RWPE2 (cell line): ENCODE data around the gene UBR4.
"Not testable (repeated sequence)": the region's sequence is repeated elsewhere in the genome, so short reads cannot be mapped to it uniquely, and the experiment has no call there.

ENCODE experiments used
- ATAC-seq: fragments of 200-7000 bp; cut with Tn5 transposase; 3 replicates; pipeline ENCODE4 v1.9.1; 2021; ENCODE audit warnings: low read depth
- DNase-seq: peaks from one replicate; pipeline ENCODE4 v3.0.0-alpha.2; 2020; ENCODE audit warnings: low spot score
- H3K27ac ChIP-seq: fragments of 450-650 bp; 2 replicates; pipeline ENCODE4 v1.5.1; 2017; ENCODE audit warnings: mild to moderate bottlenecking; ENCODE audit not compliant: poor library complexity, severe bottlenecking
- H3K27me3 ChIP-seq: fragments of 250-450 bp; sonication (Bioruptor Pico); 2 replicates; pipeline ENCODE4 v1.5.1; 2021; ENCODE audit warnings: mild to moderate bottlenecking, moderate library complexity; ENCODE audit not compliant: insufficient read depth, poor library complexity, severe bottlenecking
- H3K36me3 ChIP-seq: fragments of 250-450 bp; sonication (Bioruptor Pico); 2 replicates; pipeline ENCODE4 v1.5.1; 2020; ENCODE audit warnings: low read depth, mild to moderate bottlenecking, moderate library complexity
- H3K4me1 ChIP-seq: fragments of 250-450 bp; sonication (Bioruptor Pico); 2 replicates; pipeline ENCODE4 v1.5.1; 2021; ENCODE audit warnings: mild to moderate bottlenecking, moderate library complexity; ENCODE audit not compliant: insufficient read depth, poor library complexity, severe bottlenecking
- H3K4me3 ChIP-seq: fragments of 250-450 bp; sonication (Bioruptor Pico); 2 replicates; pipeline ENCODE4 v1.5.1; 2021; ENCODE audit warnings: mild to moderate bottlenecking, moderate library complexity; ENCODE audit not compliant: severe bottlenecking
- H3K9me3 ChIP-seq: fragments of 250-450 bp; sonication (Bioruptor Pico); 2 replicates; pipeline ENCODE4 v1.5.1; 2021; ENCODE audit warnings: mild to moderate bottlenecking, moderate library complexity; ENCODE audit not compliant: severe bottlenecking
- TF ChIP-seq, protein P1 (sequence below): fragments of 450-650 bp; IDR thresholded peaks from one replicate; pipeline ENCODE4 v1.5.1; 2017; ENCODE audit warnings: mild to moderate bottlenecking, moderate library complexity; ENCODE audit not compliant: poor library complexity, severe bottlenecking

The UBR4 gene

DNA sequence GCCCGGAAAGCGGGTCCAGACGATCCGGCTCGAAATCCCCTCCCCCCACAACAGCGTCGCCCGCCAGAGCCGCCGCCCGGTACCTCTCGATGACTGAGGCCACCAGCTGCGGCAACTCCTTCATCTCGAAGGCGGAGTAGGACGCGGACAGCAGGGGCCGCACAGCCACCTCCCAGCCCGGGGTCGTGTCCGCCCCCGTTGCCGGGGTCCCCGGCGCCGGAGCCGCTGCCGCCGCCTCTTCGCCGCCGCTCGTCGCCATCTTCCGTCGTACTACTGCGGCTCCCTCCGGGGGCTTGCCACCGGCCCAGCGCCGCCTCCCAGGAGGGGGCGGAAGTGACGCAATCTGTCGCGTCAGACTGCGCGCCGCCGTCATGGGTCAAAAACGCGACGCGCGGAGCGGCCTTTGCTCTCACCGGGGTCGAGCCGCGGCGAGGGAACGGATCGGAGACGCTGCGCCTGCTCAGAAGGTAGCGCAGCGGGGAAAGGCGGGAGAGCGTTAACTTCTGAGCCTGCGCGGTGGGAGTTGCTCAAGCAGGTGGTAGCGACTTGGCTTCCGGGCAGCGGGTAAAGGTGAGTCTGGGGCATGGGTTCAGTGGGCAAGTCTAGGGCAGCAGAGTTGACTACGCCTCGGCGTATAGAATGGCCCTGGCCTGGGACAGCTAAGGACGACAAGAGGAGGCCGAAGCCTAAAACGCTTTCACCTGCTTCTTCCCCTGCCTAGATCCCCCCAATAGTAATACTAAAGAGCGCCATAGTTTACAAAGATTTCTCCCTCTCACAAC, at the start of gene UBR4:
Gene UBR4 (minus strand): TSS at position 277 of the 782 bp plus-strand sequence. CDS start 18 bp downstream, at position 259.
- Histone ChIP-seq H3K27me3 (no peaks in the 10 kb centered on the region), H3K36me3 (peaks cover 35% of the 10 kb centered on the region), H3K9me3 (no peaks in the 10 kb centered on the region), H3K4me1 (peaks cover 18% of the 10 kb centered on the region), H3K27ac (peak within 1 kb of the TSS; percentile 70), H3K4me3 (peak within 1 kb of the TSS; percentile 89)
- peak; percentile 95 for DNase-seq
- TF ChIP-seq, protein P1, sequence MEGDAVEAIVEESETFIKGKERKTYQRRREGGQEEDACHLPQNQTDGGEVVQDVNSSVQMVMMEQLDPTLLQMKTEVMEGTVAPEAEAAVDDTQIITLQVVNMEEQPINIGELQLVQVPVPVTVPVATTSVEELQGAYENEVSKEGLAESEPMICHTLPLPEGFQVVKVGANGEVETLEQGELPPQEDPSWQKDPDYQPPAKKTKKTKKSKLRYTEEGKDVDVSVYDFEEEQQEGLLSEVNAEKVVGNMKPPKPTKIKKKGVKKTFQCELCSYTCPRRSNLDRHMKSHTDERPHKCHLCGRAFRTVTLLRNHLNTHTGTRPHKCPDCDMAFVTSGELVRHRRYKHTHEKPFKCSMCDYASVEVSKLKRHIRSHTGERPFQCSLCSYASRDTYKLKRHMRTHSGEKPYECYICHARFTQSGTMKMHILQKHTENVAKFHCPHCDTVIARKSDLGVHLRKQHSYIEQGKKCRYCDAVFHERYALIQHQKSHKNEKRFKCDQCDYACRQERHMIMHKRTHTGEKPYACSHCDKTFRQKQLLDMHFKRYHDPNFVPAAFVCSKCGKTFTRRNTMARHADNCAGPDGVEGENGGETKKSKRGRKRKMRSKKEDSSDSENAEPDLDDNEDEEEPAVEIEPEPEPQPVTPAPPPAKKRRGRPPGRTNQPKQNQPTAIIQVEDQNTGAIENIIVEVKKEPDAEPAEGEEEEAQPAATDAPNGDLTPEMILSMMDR: no peak
- peak; percentile 91 for ATAC-seq

DNA sequence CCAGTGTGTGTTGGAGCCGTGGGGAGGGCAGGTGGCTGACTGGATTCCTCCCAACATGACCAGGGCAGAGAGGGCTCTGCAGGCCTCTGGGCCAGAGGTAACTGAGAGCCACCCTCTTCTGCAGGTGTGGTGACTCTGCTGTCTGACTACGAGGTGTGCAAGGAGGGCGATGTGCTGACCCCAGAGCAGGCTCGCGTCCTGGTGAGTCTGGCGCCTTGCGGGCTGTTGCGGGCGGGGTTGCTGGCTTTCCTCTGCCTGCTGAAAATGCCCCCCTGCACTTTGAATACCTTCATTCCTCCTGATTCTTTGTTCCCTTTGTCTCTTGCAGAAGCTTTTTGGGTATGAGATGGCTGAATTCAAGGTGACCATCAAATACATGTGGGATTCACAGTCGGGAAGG, 48.3 kb upstream of the UBR4 start:
- TF ChIP-seq, protein P1: no peak
- ATAC-seq (no peak), DNase-seq (no peak)
- H3K4me1 ChIP-seq: peaks cover 3% of the 10 kb centered on the region
- no peak overlapping the region for H3K27ac ChIP-seq
- H3K27me3 ChIP-seq: no peaks in the 10 kb centered on the region
- H3K9me3 ChIP-seq: no peaks in the 10 kb centered on the region
- no peak overlapping the region for H3K4me3 ChIP-seq
- H3K36me3 ChIP-seq: peaks cover 54% of the 10 kb centered on the region

DNA sequence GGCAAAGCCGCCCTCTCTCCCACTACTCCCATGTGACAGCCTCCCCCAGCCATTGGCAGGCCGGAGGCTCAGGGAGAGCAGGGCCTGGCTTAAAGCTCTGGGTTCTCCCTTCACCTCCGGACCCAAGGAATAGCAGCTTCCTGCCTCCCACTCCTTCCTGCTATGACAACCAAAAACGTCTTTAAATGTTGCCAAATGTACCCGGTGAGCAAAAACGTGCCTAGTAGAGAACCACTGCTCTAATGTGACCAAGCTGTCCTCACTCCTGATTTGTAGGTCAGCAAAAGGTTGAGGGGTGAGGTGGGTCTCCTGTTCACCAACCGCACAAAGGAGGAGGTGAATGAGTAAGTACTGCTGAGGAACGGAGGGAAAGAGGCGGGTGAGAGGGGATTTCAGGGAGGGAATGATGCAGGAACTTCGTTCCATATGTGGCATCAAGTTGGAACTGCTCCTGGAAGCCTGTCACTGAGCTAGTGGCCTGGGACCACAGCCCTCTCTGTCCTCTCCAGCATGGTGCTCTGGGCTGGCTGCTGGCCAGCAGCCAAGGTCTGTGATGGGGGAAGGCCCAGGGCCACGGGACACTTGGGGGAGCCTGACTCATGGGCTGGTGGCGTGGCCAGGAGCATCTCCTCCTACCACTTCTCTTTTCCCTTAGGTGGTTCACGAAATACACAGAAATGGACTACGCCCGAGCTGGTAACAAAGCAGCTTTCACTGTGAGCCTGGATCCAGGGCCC, 47.3 kb upstream of the UBR4 start:
- TF ChIP-seq, protein P1: no peak
- ATAC-seq: no peak
- peaks cover 59% of the 10 kb centered on the region for H3K36me3 ChIP-seq
- no peak overlapping the region for H3K27ac ChIP-seq
- H3K4me1 ChIP-seq: peaks cover 10% of the 10 kb centered on the region
- no peaks in the 10 kb centered on the region for H3K27me3 ChIP-seq
- no peak overlapping the region for H3K4me3 ChIP-seq
- DNase-seq: no peak
- H3K9me3 ChIP-seq: no peaks in the 10 kb centered on the region

DNA sequence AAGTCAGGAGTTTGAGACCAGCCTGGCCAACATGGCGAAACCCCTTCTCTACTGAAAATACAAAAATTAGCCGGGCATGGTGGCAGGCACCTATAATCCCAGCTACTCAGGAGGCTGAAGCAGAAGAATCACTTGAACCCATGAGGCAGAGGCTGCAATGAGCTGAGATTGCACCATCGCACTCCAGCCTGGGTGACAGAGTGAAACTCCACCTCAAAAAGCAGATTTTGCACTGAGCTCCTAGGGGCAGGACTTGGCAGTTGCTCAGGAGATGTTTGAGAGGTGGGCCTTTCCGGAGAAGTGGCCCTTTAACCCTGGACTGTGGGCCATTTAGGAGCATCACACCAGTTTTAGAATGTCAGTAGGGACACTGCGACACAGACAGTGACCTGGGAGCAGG, 46.2 kb upstream of the UBR4 start:
- not testable (repeated sequence) for H3K27me3 ChIP-seq, H3K4me3 ChIP-seq, DNase-seq, H3K27ac ChIP-seq, ATAC-seq, H3K4me1 ChIP-seq, H3K9me3 ChIP-seq
- H3K36me3 ChIP-seq: peaks cover 59% of the 10 kb centered on the region

DNA sequence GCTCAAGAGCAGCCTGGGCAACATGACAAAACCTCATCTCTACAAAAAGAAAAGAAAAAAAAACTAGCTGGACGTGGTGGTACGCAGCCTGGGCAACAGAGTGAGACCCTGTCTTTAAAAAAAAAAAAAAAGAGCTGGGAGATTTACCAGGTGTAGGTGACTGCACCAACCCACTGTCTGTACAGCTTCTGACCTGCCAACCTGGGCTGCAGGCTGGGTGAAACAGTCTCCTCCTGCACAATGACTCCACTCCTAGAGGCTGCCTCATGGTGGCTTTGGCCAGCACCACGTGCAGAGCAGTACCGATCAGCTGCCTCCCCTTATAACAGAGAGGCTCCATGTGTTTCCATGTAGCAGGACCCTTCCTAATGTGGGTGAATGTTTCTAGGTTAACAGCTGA, 45.2 kb upstream of the UBR4 start:
- no peak overlapping the region for H3K27ac ChIP-seq
- no peaks in the 10 kb centered on the region for H3K27me3 ChIP-seq
- no peaks in the 10 kb centered on the region for H3K9me3 ChIP-seq
- TF ChIP-seq, protein P1: no peak
- no peak overlapping the region for H3K4me3 ChIP-seq
- ATAC-seq (no peak), DNase-seq (no peak)
- peaks cover 59% of the 10 kb centered on the region for H3K36me3 ChIP-seq
- peaks cover 11% of the 10 kb centered on the region for H3K4me1 ChIP-seq
